Urothelium cell line (cell line): ENCODE measurements around the gene RASL11B.

Experiments used
- DNase-seq: peaks from one replicate; pipeline ENCODE4 v3.0.0; 2011; ENCODE audit warnings: low spot score, mixed read lengths
- FAIRE-seq: peaks from 2 replicates; lab custom pipeline; 2011; peaks lifted over from hg19 to GRCh38; lab: Jason Lieb, UNC

The RASL11B gene

GRCh38 chr4:52870225-52870624 lies 8.1 kb downstream of the RASL11B start:
- DNase-seq (no peak), FAIRE-seq (no peak)

- FAIRE-seq (peak; percentile 76), DNase-seq (peak; percentile 89)
These were observed 11.1 kb downstream of the RASL11B start for GRCh38 chr4:52873191-52873590.

GRCh38 chr4:52873861-52874343 lies 11.8 kb downstream of the RASL11B start:
- DNase-seq, result peak; percentile 68

GRCh38 chr4:52874948-52875347 lies 12.8 kb downstream of the RASL11B start:
- DNase-seq, result no peak
- no peak for FAIRE-seq

More at GRCh38 chr4:52873861-52874343, 11.8 kb downstream of the RASL11B start:
- FAIRE-seq, result peak; percentile 32

- DNase-seq (no peak), FAIRE-seq (no peak)
These were observed 14.0 kb downstream of the RASL11B start for GRCh38 chr4:52876069-52876468.

- DNase-seq, result no peak
- FAIRE-seq, result no peak
These were observed 14.9 kb downstream of the RASL11B start for GRCh38 chr4:52877036-52877435.

- FAIRE-seq, result no peak
- DNase-seq, result no peak
These were observed 15.6 kb downstream of the RASL11B start for GRCh38 chr4:52877694-52878093.

GRCh38 chr4:52879471-52879870 lies 17.4 kb downstream of the RASL11B start:
- FAIRE-seq (no peak), DNase-seq (no peak)

- no peak for FAIRE-seq
- no peak for DNase-seq
These were observed 18.9 kb downstream of the RASL11B start for GRCh38 chr4:52880994-52881393.

- no peak for FAIRE-seq
These were observed 21.1 kb downstream of the RASL11B start for GRCh38 chr4:52883183-52883621.

GRCh38 chr4:52883707-52884669 lies 21.9 kb downstream of the RASL11B start:
- no peak for FAIRE-seq
- DNase-seq, result no peak

More at GRCh38 chr4:52883183-52883621, 21.1 kb downstream of the RASL11B start:
- DNase-seq, result no peak

- DNase-seq (no peak), FAIRE-seq (no peak)
These were observed 22.9 kb downstream of the RASL11B start for GRCh38 chr4:52884994-52885393.

- FAIRE-seq (no peak), DNase-seq (no peak)
These were observed 27.2 kb downstream of the RASL11B start for GRCh38 chr4:52889354-52889753.

- FAIRE-seq (no peak), DNase-seq (no peak)
These were observed 27.8 kb downstream of the RASL11B start for GRCh38 chr4:52889778-52890520.

- DNase-seq, result no peak
- FAIRE-seq, result no peak
These were observed 28.3 kb downstream of the RASL11B start for GRCh38 chr4:52890521-52890791.

GRCh38 chr4:52891743-52892142 lies 29.6 kb downstream of the RASL11B start:
- FAIRE-seq (no peak), DNase-seq (no peak)

GRCh38 chr4:52892880-52893279 lies 30.8 kb downstream of the RASL11B start:
- no peak for DNase-seq
- FAIRE-seq, result no peak

GRCh38 chr4:52894443-52894842 lies 32.3 kb downstream of the RASL11B start:
- DNase-seq, result no peak
- FAIRE-seq, result no peak

GRCh38 chr4:52903273-52903672 lies 41.2 kb downstream of the RASL11B start:
- FAIRE-seq (no peak), DNase-seq (no peak)

GRCh38 chr4:52904421-52904820 lies 42.3 kb downstream of the RASL11B start:
- DNase-seq (no peak), FAIRE-seq (no peak)

GRCh38 chr4:52907510-52907909 lies 45.4 kb downstream of the RASL11B start:
- FAIRE-seq, result no peak

GRCh38 chr4:52910115-52910514 lies 48.0 kb downstream of the RASL11B start:
- FAIRE-seq (no peak), DNase-seq (no peak)

More at GRCh38 chr4:52907510-52907909, 45.4 kb downstream of the RASL11B start:
- DNase-seq, result no peak
